ENCODE measurements around the gene TMEM69.
"Not testable (repeated sequence)": the region's sequence is repeated elsewhere in the genome, so short reads cannot be mapped to it uniquely, and the experiment has no call there.

The TMEM69 gene

GRCh38 chr1:45739137-45739536 lies 51.2 kb downstream of the TMEM69 start:
- TF ChIP-seq, protein P1, sequence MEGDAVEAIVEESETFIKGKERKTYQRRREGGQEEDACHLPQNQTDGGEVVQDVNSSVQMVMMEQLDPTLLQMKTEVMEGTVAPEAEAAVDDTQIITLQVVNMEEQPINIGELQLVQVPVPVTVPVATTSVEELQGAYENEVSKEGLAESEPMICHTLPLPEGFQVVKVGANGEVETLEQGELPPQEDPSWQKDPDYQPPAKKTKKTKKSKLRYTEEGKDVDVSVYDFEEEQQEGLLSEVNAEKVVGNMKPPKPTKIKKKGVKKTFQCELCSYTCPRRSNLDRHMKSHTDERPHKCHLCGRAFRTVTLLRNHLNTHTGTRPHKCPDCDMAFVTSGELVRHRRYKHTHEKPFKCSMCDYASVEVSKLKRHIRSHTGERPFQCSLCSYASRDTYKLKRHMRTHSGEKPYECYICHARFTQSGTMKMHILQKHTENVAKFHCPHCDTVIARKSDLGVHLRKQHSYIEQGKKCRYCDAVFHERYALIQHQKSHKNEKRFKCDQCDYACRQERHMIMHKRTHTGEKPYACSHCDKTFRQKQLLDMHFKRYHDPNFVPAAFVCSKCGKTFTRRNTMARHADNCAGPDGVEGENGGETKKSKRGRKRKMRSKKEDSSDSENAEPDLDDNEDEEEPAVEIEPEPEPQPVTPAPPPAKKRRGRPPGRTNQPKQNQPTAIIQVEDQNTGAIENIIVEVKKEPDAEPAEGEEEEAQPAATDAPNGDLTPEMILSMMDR (conservative IDR thresholded peaks at IDR 0.05; ENCODE audit: low read depth, low read length) = no peak
- no peak for DNase-seq (ENCODE audit: low read depth)
- H3K4me3 ChIP-seq (ENCODE audit: low read depth, low read length) = no peak overlapping the region

GRCh38 chr1:45739641-45740156 lies 51.7 kb downstream of the TMEM69 start:
- H3K4me3 ChIP-seq (ENCODE audit: low read depth, low read length); DNase-seq (ENCODE audit: low read depth): not testable (repeated sequence)

Data from choroid plexus epithelial cell (primary cell).